ENCODE results near the gene SCAMP3. TPM values are rescaled to one million over a fixed set of nuclear protein-coding genes. Genes with fewer than 3 reads are reported as not detected.

SCAMP3 gene
- total RNA-seq, 6 experiments from 2014 or later = 125 to 150 (median 135) TPM

- no peak for DNase-seq
- H3K4me1 Mint-ChIP-seq (ENCODE audit: low read depth) = peaks cover 24% of the 10 kb centered on the region
- no peak for TF ChIP-seq CTCF (IDR thresholded peaks at IDR 0.05)
Observed at GRCh38 chr1:155305881-155306391, 43.8 kb upstream of the SCAMP3 start.

GRCh38 chr1:155304558-155305063, 42.5 kb upstream of the SCAMP3 start:
- Mint-ChIP-seq H3K4me1 (ENCODE audit: low read depth) (peaks cover 16% of the 10 kb centered on the region), H3K36me3 (ENCODE audit: low read depth) (no peaks in the 10 kb centered on the region), H3K27ac (no peak overlapping the region), H3K4me3 (no peak overlapping the region), H3K27me3 (ENCODE audit: insufficient read depth) (peaks cover 10% of the 10 kb centered on the region), H3K9me3 (no peaks in the 10 kb centered on the region)
- no peak for TF ChIP-seq CTCF (IDR thresholded peaks at IDR 0.05)
- no peak for DNase-seq

More at GRCh38 chr1:155305881-155306391, 43.8 kb upstream of the SCAMP3 start:
- Mint-ChIP-seq H3K36me3 (ENCODE audit: low read depth) (no peaks in the 10 kb centered on the region), H3K9me3 (no peaks in the 10 kb centered on the region), H3K4me3 (no peak overlapping the region), H3K27ac (no peak overlapping the region), H3K27me3 (ENCODE audit: insufficient read depth) (peaks cover 10% of the 10 kb centered on the region)

- H3K4me1 Mint-ChIP-seq (ENCODE audit: low read depth) = peaks cover 6% of the 10 kb centered on the region; the same call in 1 of the 2 replicates
- H3K27me3 Mint-ChIP-seq (ENCODE audit: insufficient read depth) = peaks cover 19% of the 10 kb centered on the region
- no peak within 1 kb of the TSS for H3K27ac Mint-ChIP-seq
- H3K4me3 Mint-ChIP-seq = no peak within 1 kb of the TSS
- DNase-seq = no peak
- H3K36me3 Mint-ChIP-seq (ENCODE audit: low read depth) = no peaks in the 10 kb centered on the region
- H3K9me3 Mint-ChIP-seq = no peaks in the 10 kb centered on the region
- TF ChIP-seq CTCF (IDR thresholded peaks at IDR 0.05) = no peak
Observed at GRCh38 chr1:155301342-155301841, 39.2 kb upstream of the SCAMP3 start, which contains the start of gene PKLR. TSS of gene PKLR (minus strand) at chr1:155301438. CDS start at chr1:155301395, 43 bp downstream.

GRCh38 chr1:155300553-155301329, 38.6 kb upstream of the SCAMP3 start:
- H3K4me1 Mint-ChIP-seq (ENCODE audit: low read depth) = no peaks in the 10 kb centered on the region; the same call in 1 of the 2 replicates
- H3K27me3 Mint-ChIP-seq (ENCODE audit: insufficient read depth) = peaks cover 21% of the 10 kb centered on the region
- no peak overlapping the region for H3K4me3 Mint-ChIP-seq
- no peak for TF ChIP-seq CTCF (IDR thresholded peaks at IDR 0.05)
- H3K27ac Mint-ChIP-seq = no peak overlapping the region
- H3K9me3 Mint-ChIP-seq = no peaks in the 10 kb centered on the region
- H3K36me3 Mint-ChIP-seq (ENCODE audit: low read depth) = no peaks in the 10 kb centered on the region
- no peak for DNase-seq

GRCh38 chr1:155300024-155300423, 37.9 kb upstream of the SCAMP3 start:
- TF ChIP-seq CTCF (IDR thresholded peaks at IDR 0.05) = no peak
- Mint-ChIP-seq H3K9me3 (no peaks in the 10 kb centered on the region), H3K4me1 (ENCODE audit: low read depth) (no peaks in the 10 kb centered on the region), H3K36me3 (ENCODE audit: low read depth) (no peaks in the 10 kb centered on the region), H3K4me3 (no peak overlapping the region), H3K27ac (no peak overlapping the region), H3K27me3 (ENCODE audit: insufficient read depth) (peaks cover 23% of the 10 kb centered on the region)
- no peak for DNase-seq
